Endothelial cell of hepatic sinusoid (primary cell): ENCODE measurements around the gene HS6ST3.
"Not testable (repeated sequence)": the region's sequence is repeated elsewhere in the genome, so short reads cannot be mapped to it uniquely, and the experiment has no call there.

Experiments
- in situ Hi-C: cut with HindIII; loops from 2 replicates; pipeline ENCODE4 v1.10.0; 2017; ENCODE audit warnings: low sequenced_read_pairs

HS6ST3 gene

GRCh38 chr13:96091164-96092117 is 1.5 kb downstream of the HS6ST3 start:
- in situ Hi-C loops, result no loop called here

GRCh38 chr13:96093296-96094006 is 3.5 kb downstream of the HS6ST3 start:
- in situ Hi-C loops, result no loop called here

- in situ Hi-C loops, result no loop called here
These were observed 10.7 kb downstream of the HS6ST3 start for GRCh38 chr13:96100457-96101220.

GRCh38 chr13:96104516-96104915 is 14.6 kb downstream of the HS6ST3 start:
- in situ Hi-C loops, result no loop called here

- in situ Hi-C loops, result not testable (repeated sequence)
These were observed 18.2 kb downstream of the HS6ST3 start for GRCh38 chr13:96108072-96108471.

GRCh38 chr13:96109125-96109524 is 19.2 kb downstream of the HS6ST3 start:
- in situ Hi-C loops, result no loop called here

- in situ Hi-C loops, result no loop called here
These were observed 23.0 kb downstream of the HS6ST3 start for GRCh38 chr13:96112936-96113335.

GRCh38 chr13:96115368-96115767 is 25.5 kb downstream of the HS6ST3 start:
- in situ Hi-C loops, result not testable (repeated sequence)

- in situ Hi-C loops, result no loop called here
These were observed 30.0 kb downstream of the HS6ST3 start for GRCh38 chr13:96119921-96120320.

- in situ Hi-C loops, result no loop called here
These were observed 41.0 kb downstream of the HS6ST3 start for GRCh38 chr13:96130818-96131340.

GRCh38 chr13:96141032-96141431 is 51.1 kb downstream of the HS6ST3 start:
- in situ Hi-C loops, result no loop called here

GRCh38 chr13:96159725-96160124 is 69.8 kb downstream of the HS6ST3 start:
- in situ Hi-C loops, result no loop called here

GRCh38 chr13:96161141-96161540 is 71.2 kb downstream of the HS6ST3 start:
- in situ Hi-C loops, result no loop called here

GRCh38 chr13:96165840-96166239 is 75.9 kb downstream of the HS6ST3 start:
- in situ Hi-C loops, result no loop called here

- in situ Hi-C loops, result no loop called here
These were observed 82.2 kb downstream of the HS6ST3 start for GRCh38 chr13:96172066-96172465.

GRCh38 chr13:96178759-96179158 is 88.9 kb downstream of the HS6ST3 start:
- in situ Hi-C loops, result no loop called here

- in situ Hi-C loops, result no loop called here
These were observed 89.4 kb downstream of the HS6ST3 start for GRCh38 chr13:96179309-96179708.

GRCh38 chr13:96181911-96182310 is 92.0 kb downstream of the HS6ST3 start:
- in situ Hi-C loops, result no loop called here

GRCh38 chr13:96185818-96186217 is 95.9 kb downstream of the HS6ST3 start:
- in situ Hi-C loops, result no loop called here

- in situ Hi-C loops, result loop anchor here (5.0 kb wide), 2 partner anchors 39 to 96 kb away; no protein-coding TSS in a partner anchor
These were observed 101.5 kb downstream of the HS6ST3 start for GRCh38 chr13:96191367-96191766.
